HG03521 (cell line): ENCODE measurements around the gene CLSTN2.

Source experiments
- ATAC-seq: cut with Tn5 transposase; IDR thresholded peaks from one replicate; pipeline ENCODE4 v1.9.1; 2021; ENCODE audit warnings: mild to moderate bottlenecking, moderate library complexity; ENCODE audit not compliant: unreplicated experiment

The CLSTN2 gene

DNA sequence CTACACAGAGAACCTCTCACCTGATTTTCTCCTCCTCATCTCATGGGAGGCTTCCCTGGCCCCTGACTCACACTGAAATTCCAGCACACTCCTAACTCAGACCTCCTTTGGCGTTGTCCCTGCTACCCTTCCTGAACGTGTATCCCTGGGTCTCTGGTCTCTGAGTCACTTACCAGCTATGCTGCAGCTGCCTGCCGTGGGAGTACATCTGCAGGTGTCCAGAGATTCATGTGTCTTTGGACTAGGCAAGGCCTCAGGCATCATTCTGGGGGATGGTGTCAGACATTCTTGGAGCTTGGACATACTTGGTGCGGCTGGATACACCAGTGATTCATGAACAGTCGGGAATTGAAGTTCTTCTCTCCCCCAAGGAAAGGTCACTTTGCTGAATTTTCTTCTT, 594.1 kb downstream of the CLSTN2 start:
- ATAC-seq = no peak

DNA sequence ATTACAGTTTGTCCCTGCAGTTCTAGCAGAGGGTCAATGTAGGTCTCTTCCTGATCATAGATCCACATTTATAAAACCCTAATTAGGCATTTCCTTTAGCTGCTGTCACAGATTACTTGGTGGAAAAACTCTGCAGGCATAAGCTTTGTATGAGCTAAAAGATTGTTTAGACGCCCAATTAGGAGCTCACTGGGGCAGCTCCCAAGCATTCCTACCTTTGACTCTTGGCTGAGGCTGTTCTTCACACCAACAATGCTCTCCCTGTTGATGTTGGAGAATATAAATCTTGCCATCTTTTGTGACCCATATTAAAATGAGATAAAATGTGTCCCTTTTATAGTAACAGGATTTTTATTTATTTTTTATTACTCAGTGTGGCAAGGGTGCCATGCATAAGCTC, 594.6 kb downstream of the CLSTN2 start:
- ATAC-seq = no peak

DNA sequence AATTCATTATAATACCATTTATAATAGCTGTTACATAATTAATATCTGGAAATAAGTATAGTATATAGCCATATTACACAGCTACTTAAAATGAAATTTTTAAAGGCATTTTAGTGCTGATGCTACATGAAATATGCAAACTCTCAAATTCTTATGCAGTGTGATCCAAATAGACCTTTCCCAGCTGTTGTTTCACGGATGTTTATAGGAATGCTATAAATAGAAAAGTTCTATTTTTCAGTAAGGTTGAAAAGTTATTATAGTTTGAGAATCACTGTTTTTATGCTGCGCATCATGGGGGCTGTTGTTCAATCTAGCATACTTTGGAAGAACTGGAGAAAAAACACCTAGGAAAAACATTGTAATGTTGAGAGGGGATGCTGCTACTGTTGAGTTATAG, 595.1 kb downstream of the CLSTN2 start:
- no peak for ATAC-seq

DNA sequence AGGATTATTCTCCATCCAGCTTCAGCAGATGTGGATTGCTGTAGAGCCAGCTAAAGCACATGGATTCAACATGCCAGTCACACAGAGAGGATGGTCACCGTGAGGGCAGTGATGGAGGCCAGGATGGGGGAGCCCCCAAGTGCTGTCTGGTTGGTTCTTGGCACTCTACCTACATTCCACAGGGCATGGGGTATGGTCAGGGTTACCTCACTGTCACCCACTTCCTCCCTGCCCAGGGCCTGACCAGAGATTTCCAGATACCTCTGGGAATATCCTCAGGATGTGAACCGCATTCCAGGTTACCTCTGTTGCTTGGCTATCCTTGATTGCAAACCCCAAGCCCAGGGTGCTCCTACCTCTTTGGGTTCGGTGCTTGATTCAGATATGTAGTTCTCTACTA, 595.6 kb downstream of the CLSTN2 start:
- no peak for ATAC-seq

- no peak for ATAC-seq
These were observed 597.9 kb downstream of the CLSTN2 start for GRCh38 chr3:140532793-140533330.

GRCh38 chr3:140536926-140537726, 602.1 kb downstream of the CLSTN2 start:
- ATAC-seq = no peak

- no peak for ATAC-seq
These were observed 602.7 kb downstream of the CLSTN2 start for GRCh38 chr3:140537727-140538082.

DNA sequence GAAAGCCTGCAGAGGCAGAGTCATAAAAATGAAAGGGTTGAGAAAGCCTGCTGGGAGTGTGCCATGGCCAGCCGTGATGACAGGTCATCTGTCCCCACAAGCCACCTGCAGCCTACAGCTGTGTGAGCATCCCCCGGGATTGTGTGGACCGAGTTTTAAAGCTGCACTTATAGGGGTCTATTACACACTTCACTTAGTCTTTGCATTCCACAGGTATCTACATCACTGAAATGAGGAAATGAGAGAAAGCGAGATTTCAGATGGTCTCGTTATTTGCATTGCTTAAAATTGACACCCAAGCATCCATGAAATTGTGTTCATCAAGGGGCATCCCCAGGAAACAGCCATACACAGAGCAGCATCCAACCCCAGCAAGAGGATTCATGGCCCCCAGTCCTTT, 605.3 kb downstream of the CLSTN2 start:
- peak; percentile 44 for ATAC-seq

DNA sequence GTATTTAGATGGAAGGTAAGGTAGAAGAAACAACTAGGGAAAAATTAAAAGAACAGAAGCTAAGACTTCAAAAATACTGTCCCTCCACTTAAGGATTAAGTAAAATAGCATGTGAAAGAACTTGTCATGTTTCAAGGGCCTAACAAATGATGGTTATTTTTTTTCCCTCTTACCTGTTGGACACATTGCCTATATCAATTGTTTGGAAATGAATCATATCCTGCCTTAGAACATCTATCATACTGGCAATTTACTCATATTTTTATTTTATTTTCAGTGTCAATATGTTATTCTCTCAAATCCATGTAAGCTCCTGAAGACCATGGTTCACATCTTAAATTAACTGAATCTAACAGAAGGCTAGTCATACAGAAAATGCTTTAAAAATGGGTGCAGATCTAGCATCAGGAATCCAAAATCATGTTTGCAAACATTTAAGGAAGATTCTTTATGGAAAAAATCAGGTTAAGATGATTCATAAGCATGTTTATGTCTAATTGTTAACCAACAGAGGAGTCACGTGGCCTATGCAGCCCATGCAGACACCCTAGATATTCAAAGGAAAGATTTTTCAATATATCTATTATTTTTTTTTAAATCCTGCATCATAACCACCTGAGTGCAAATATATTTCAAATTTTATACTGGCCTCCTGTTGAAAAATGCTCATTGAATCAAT, 607.1 kb downstream of the CLSTN2 start:
- no peak for ATAC-seq

- ATAC-seq = no peak
These were observed 610.2 kb downstream of the CLSTN2 start for GRCh38 chr3:140545197-140545596.

DNA sequence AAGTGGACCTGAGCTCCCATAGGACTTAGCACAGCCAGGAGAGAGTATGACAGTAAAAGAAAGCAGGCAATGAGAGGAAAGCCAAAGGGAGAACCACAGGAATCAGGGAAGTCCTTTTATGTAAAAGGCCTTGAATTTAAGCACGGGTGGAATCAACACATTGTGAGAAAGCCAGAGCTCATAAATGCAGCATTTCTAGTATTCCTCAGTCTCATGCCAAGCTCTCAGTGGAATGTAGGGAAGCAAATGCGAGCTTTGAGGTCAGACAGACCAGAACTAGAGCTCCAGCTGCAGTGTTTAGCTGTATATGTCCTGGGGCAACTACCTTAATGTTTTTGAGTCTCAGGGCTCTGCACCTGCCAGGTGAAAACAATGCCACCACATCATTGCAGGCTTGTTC, 610.8 kb downstream of the CLSTN2 start:
- no peak for ATAC-seq

DNA sequence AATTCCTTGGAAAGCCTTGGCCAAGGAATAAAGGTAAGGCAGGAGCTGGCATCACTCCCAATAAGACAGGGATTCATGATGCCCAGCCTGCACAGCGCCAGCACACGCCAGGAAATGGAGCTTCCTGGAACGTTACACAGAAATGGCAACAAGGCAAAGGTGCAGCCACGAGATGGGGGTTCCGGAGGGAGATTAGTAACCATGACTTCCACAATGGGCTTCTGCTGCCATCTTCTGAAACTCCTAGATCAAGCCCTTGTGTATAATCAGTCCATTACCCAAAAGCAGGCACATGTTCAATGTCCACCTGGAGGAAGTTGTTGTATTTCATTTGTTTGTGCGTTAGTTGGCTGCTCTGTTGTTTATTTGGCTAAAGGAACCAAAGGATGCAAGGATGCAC, 611.7 kb downstream of the CLSTN2 start:
- ATAC-seq = no peak

- ATAC-seq = no peak
These were observed 617.4 kb downstream of the CLSTN2 start for GRCh38 chr3:140552403-140552802.

GRCh38 chr3:140552898-140553297, 617.9 kb downstream of the CLSTN2 start:
- ATAC-seq = no peak

DNA sequence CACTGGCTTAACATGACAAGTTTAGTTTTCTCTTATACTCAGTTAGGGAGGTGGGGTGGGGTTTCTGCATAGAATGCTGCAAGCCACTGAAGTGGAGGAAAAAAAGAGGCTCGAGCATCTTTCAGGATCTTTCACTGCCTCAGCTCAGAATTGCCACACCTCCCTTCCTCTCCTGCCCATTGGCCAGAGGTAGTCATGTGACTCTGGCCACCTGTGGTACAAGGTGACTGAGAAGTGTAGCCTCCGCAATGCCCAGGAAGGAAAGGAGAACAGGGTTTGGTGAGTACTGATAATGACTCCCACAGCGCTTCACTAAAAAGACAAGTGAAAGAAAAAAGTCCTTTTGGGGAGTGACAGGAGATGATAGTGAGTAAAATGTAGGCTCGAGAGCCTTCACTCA, 618.6 kb downstream of the CLSTN2 start:
- no peak for ATAC-seq

DNA sequence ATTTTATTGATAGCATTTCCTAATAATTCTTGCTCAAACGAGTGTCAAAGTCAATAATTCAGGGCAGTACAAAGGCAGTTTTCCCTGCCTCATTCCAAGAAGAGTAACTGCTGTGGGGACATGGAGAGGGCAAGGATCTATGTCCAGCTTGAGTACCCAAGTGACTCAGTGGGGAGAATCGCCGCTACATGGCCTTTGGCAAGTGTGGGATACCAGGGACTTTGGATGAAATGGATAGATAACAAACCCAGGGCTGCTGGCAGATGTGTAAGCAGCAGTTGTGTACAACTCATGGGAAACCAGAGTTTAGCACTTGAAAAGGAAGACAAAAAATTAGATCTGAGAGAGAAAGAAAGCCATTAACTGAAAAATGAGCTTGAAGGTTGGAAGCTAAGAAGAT, 620.7 kb downstream of the CLSTN2 start:
- ATAC-seq = no peak

GRCh38 chr3:140557476-140557875, 622.5 kb downstream of the CLSTN2 start:
- no peak for ATAC-seq

GRCh38 chr3:140559546-140559945, 624.6 kb downstream of the CLSTN2 start:
- no peak for ATAC-seq

DNA sequence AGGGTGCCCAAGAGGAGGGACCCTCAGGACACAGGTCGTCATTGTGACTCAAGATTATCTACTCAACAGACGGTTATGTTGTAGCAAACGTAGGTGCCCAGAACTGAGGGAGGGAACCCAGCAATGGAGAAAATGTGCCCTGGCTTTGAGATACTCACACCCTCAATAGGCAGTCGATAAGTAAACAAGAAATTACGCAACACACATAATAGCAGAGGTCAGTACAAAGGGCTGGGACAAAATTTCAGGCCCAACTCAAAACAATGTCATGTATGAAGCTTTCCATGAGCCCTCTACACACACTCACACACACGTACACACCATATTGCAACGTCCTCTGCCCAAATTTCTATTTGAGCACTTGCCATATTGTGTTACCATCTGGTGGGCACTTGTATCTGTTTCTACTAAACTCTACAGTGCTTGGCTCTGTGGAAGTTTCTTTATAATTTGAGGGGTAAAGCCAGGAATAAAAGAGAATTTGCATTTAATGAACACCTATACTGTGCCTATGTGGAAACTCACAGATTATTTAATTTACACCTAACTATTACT, 628.3 kb downstream of the CLSTN2 start:
- ATAC-seq = no peak

GRCh38 chr3:140568131-140568530, 633.1 kb downstream of the CLSTN2 start:
- ATAC-seq = no peak

DNA sequence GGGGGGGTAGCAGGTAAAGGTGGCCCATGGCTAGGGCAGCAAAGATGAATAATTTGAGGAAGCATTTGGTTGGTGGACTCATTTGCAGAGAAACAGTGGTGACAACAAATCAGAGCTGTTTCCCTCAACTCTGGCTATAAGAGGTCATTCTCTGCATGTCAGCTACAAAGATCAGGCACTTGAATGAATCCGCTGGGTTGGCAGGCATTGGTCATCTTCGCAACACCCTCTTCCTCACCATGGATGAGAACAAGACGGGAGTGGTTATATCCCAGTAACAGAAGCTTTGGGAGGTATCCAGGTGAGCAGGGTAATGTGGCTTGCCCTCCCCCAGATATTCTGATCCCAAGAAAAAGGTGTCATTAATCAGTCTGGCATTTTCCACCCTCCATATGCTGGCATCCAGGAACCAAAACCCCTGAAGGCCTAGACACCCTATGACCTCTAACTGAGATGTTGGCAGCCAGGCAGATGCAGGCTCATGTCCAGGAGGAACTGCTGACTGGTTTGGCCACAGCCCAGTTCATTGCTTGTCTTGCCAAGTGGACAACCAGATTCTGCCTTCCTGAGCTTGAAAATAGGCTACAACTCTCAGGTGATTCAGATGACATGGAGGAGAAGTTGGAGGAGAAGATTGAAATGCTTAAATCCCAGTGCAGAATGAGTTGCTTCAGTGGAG, 634.0 kb downstream of the CLSTN2 start:
- ATAC-seq = no peak
